IMR-90 (cell line): ENCODE measurements around the gene IGSF9B. TPM values are rescaled to one million over a fixed set of nuclear protein-coding genes. Genes with fewer than 3 reads are reported as not detected.

Experiments used
- ATAC-seq: fragments of 200-7000 bp; cut with Tn5 transposase; 2 replicates; pipeline ENCODE4 v1.9.1; 2020; ENCODE audit warnings: low read depth, mild to moderate bottlenecking, moderate library complexity
- BruUV-seq: library from RNA; stranded (reverse); fragments of 400-500 nt; replicated peaks from 2 replicates; lab custom pipeline; 2021; lab: Mats Ljungman, UMichigan
- CTCF ChIA-PET: fragments of 300-600 bp; formaldehyde crosslinking; extraction: SDS; loops from one replicate; lab custom pipeline; 2021; ENCODE audit warnings: antibody characterized with exemption; lab: Yijun Ruan, JAX
- POLR2A ChIA-PET: fragments of 300-600 bp; sonication (Branson Sonifier 250); formaldehyde crosslinking; loops from one replicate; lab custom pipeline; 2022; ENCODE audit warnings: antibody characterized with exemption; ENCODE audit not compliant: unreplicated experiment; lab: Charles Lee
- DNase-seq: peaks from one replicate; pipeline ENCODE4 v3.0.0; 2013
- H2AFZ ChIP-seq: replicated peaks from 2 replicates; pipeline ENCODE3; 2013; ENCODE audit warnings: low read length, mild to moderate bottlenecking; ENCODE audit not compliant: poor library complexity
- H2AK5ac ChIP-seq: 2 replicates; pipeline ENCODE4 v1.6.1; 2013; ENCODE audit warnings: low read depth, low read length, inconsistent platforms
- H2AK9ac ChIP-seq: replicated peaks from 2 replicates; pipeline ENCODE3; 2013; ENCODE audit warnings: mild to moderate bottlenecking, low read depth, low read length, moderate library complexity; ENCODE audit not compliant: poor library complexity
- H2BK120ac ChIP-seq: 2 replicates; pipeline ENCODE4 v1.6.1; 2013; ENCODE audit warnings: low read depth, low read length, inconsistent platforms
- H2BK15ac ChIP-seq: 3 replicates; pipeline ENCODE4 v1.6.1; 2013; ENCODE audit warnings: low read depth, low read length, inconsistent platforms
- H2BK20ac ChIP-seq: 2 replicates; pipeline ENCODE4 v1.6.1; 2013; ENCODE audit warnings: low read depth, mild to moderate bottlenecking, inconsistent platforms, low read length, moderate library complexity
- H2BK5ac ChIP-seq: 2 replicates; pipeline ENCODE4 v1.6.1; 2013; ENCODE audit warnings: mild to moderate bottlenecking, low read depth, low read length, inconsistent platforms; ENCODE audit not compliant: poor library complexity, severe bottlenecking
- H3K14ac ChIP-seq: replicated peaks from 2 replicates; pipeline ENCODE4 v1.6.1; 2013; ENCODE audit warnings: low read depth, low read length, inconsistent platforms
- H3K18ac ChIP-seq: 2 replicates; pipeline ENCODE4 v1.6.1; 2013; ENCODE audit warnings: low read depth, low read length, control low read depth
- H3K23ac ChIP-seq: 2 replicates; pipeline ENCODE4 v1.6.1; 2013; ENCODE audit warnings: low read depth, low read length, inconsistent platforms
- H3K27ac ChIP-seq: 2 replicates; pipeline ENCODE4 v1.5.1; 2013; ENCODE audit warnings: mild to moderate bottlenecking, control low read depth, low read length; ENCODE audit not compliant: insufficient read depth
- H3K27me3 ChIP-seq: 2 replicates; pipeline ENCODE4 v1.6.1; 2013; ENCODE audit warnings: low read length; ENCODE audit not compliant: control insufficient read depth, insufficient read depth
- H3K36me3 ChIP-seq: 2 replicates; pipeline ENCODE4 v1.6.1; 2013; ENCODE audit warnings: low read length, mixed read lengths; ENCODE audit not compliant: control insufficient read depth, insufficient read depth
- H3K4ac ChIP-seq: 2 replicates; pipeline ENCODE4 v1.6.1; 2013; ENCODE audit warnings: low read depth, low read length, inconsistent platforms
- H3K4me1 ChIP-seq: 2 replicates; pipeline ENCODE4 v1.6.1; 2013; ENCODE audit warnings: low read length, mixed read lengths; ENCODE audit not compliant: control insufficient read depth, insufficient read depth
- H3K4me2 ChIP-seq: 2 replicates; pipeline ENCODE4 v1.6.1; 2013; ENCODE audit warnings: low read depth, mild to moderate bottlenecking, control low read depth, low read length, moderate library complexity
- H3K4me3 ChIP-seq: 2 replicates; pipeline ENCODE4 v1.5.1; 2013; ENCODE audit warnings: low read depth, mild to moderate bottlenecking, control low read depth, low read length, moderate library complexity; ENCODE audit not compliant: insufficient read depth
- H3K56ac ChIP-seq: 2 replicates; pipeline ENCODE4 v1.6.1; 2013; ENCODE audit warnings: low read length, inconsistent platforms; ENCODE audit not compliant: insufficient read depth; ENCODE audit errors: extremely low read depth
- H3K79me1 ChIP-seq, 2 experiments: 2 replicates each; pipeline ENCODE4 v1.6.1; 2013; ENCODE audit warnings: low read length in 2 of 2, inconsistent platforms in 1 of 2, low read depth in 1 of 2
- H3K9ac ChIP-seq: 2 replicates; pipeline ENCODE4 v1.6.1; 2013; ENCODE audit warnings: low read depth, low read length, control low read depth
- H3K9me1 ChIP-seq: 2 replicates; pipeline ENCODE4 v1.6.1; 2013; ENCODE audit warnings: low read length, inconsistent platforms; ENCODE audit not compliant: insufficient read depth
- H3K9me3 ChIP-seq: 2 replicates; pipeline ENCODE4 v1.6.1; 2013; ENCODE audit warnings: low read length; ENCODE audit not compliant: control insufficient read depth, insufficient read depth
- H4K20me1 ChIP-seq: 2 replicates; pipeline ENCODE4 v1.6.1; 2013; ENCODE audit warnings: low read length, inconsistent platforms; ENCODE audit not compliant: insufficient read depth
- H4K5ac ChIP-seq: 2 replicates; pipeline ENCODE4 v1.6.1; 2013; ENCODE audit warnings: mild to moderate bottlenecking, low read depth, low read length, control low read depth
- H4K8ac ChIP-seq, 2 experiments: 2 replicates each; pipeline ENCODE4 v1.6.1; 2013; ENCODE audit warnings: low read depth in 2 of 2, low read length in 2 of 2, control low read depth in 1 of 2, inconsistent platforms in 1 of 2
- H4K91ac ChIP-seq: 2 replicates; pipeline ENCODE4 v1.6.1; 2013; ENCODE audit warnings: low read depth, low read length, inconsistent platforms; ENCODE audit not compliant: insufficient read depth
- BHLHE40 ChIP-seq: fragments of 150-350 bp; IDR thresholded peaks from 2 replicates; pipeline ENCODE4 v1.6.1; 2016; ENCODE audit warnings: mild to moderate bottlenecking, low read depth, low read length
- CEBPB ChIP-seq: IDR thresholded peaks from 2 replicates; pipeline ENCODE4 v1.6.1; 2012; ENCODE audit warnings: low read depth, low read length, improper control_type of control experiment
- MXI1 ChIP-seq: IDR thresholded peaks from 2 replicates; pipeline ENCODE4 v1.6.1; 2012; ENCODE audit warnings: low read depth, mild to moderate bottlenecking, low read length, moderate library complexity, borderline replicate concordance
- POLR2A ChIP-seq: IDR thresholded peaks from 2 replicates; pipeline ENCODE4 v1.6.1; 2012; ENCODE audit warnings: mild to moderate bottlenecking, low read depth, low read length
- RAD21 ChIP-seq: IDR thresholded peaks from 2 replicates; pipeline ENCODE4 v1.6.1; 2012; ENCODE audit warnings: low read length, improper control_type of control experiment
- RCOR1 ChIP-seq: IDR thresholded peaks from 2 replicates; pipeline ENCODE4 v1.6.1; 2012; ENCODE audit warnings: mild to moderate bottlenecking, low read length, improper control_type of control experiment; ENCODE audit not compliant: insufficient replicate concordance
- SMC3 ChIP-seq: fragments of 150-350 bp; IDR thresholded peaks from 2 replicates; pipeline ENCODE4 v1.6.1; 2016; ENCODE audit warnings: low read depth, mild to moderate bottlenecking, antibody characterized with exemption, low read length, moderate library complexity
- WGBS, 2 experiments: methylation state at CpG; one replicate each; pipeline versions ENCODE4 v1.1.5 to v1.1.7; 2013; ENCODE audit warnings: missing lambda C conversion rate in 2 of 2; ENCODE audit not compliant: insufficient read length in 1 of 2; ENCODE audit errors: extremely low coverage in 2 of 2; 5-methylcytosine and 5-hydroxymethylcytosine counted together
- dilution Hi-C: fragments of 300-500 bp; cut with HindIII; formaldehyde crosslinking; loops from one replicate; pipeline ENCODE4 v1.14.3; 2018; ENCODE audit warnings: low sequenced_read_pairs; ENCODE audit not compliant: unreplicated experiment
- in situ Hi-C: fragments of 300-500 bp; cut with MboI; formaldehyde crosslinking; loops from 3 replicates; pipeline ENCODE4 v1.14.3; 2019; ENCODE audit warnings: low sequenced_read_pairs, inconsistent platforms, mixed read lengths
- intact Hi-C: fragments of 100-400 bp; cut with micrococcal nuclease; formaldehyde crosslinking; loops from 2 replicates; pipeline ENCODE4 v1.10.0; 2022
- polyA plus RNA-seq, 3 experiments: library from polyadenylated mRNA; depleted of rRNA; stranded (reverse); fragments of >200 nt; gene quantifications; 2 replicates each; pipeline ENCODE4 v1.2.3, GENCODE V29; 2012; ENCODE audit warnings: low replicate concordance in 1 of 3
- total RNA-seq: library from RNA; depleted of rRNA; stranded (reverse); fragments of >200 nt; gene quantifications from 2 replicates; pipeline ENCODE4 v1.2.3, GENCODE V29; 2012
- TF ChIP-seq, protein P1 (sequence below): conservative IDR thresholded peaks from 2 replicates; pipeline ENCODE4 v1.5.1; 2012; ENCODE audit warnings: mild to moderate bottlenecking, low read depth, low read length, improper control_type of control experiment
- TF ChIP-seq, protein P2 (sequence below): fragments of 150-350 bp; IDR thresholded peaks from 2 replicates; pipeline ENCODE4 v1.6.1; 2017; ENCODE audit warnings: mild to moderate bottlenecking, antibody characterized with exemption, low read length, low read depth

Gene IGSF9B
- total and polyA plus RNA-seq, 2 of the 4 experiments (the other 2 are of a cell fraction) = under 0.01 to 0.10 TPM

DNA sequence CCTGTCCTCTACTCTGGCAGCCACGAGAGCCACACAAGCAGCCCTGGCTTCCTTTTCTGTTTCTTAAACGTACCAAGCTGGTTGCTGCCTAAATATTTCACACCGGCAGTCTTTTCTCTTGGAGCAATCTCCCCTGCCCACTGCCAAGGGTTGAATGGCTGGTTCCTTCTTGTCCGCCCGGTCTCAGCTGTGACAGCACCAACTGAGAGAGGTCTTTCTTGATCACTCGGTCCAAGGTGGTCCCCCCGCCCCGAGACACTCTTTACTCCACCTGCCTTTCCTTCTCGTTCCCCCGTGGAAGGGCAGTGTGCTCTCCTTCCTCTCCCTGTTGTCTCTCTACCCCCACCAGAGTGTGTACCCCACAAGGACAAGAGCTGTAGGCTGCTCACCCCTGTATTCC lies 33.7 kb upstream of the IGSF9B start:
- no peak for DNase-seq
- Histone ChIP-seq H3K9me1 (no peaks in the 10 kb centered on the region), H2AK5ac (no peak overlapping the region), H2BK15ac (no peak overlapping the region), H3K56ac (no peak overlapping the region), H3K4me2 (no peak overlapping the region), H3K27ac (no peak overlapping the region), H2BK20ac (no peak overlapping the region), H4K91ac (no peak overlapping the region), H3K4ac (no peak overlapping the region), H3K18ac (no peak overlapping the region), H2AFZ (no peak overlapping the region), H3K4me1 (no peaks in the 10 kb centered on the region), H4K20me1 (no peaks in the 10 kb centered on the region), H2BK120ac (no peak overlapping the region), H3K4me3 (no peak overlapping the region), H2BK5ac (no peak overlapping the region), H3K27me3 (peaks cover 9% of the 10 kb centered on the region), H2AK9ac (no peak overlapping the region), H4K5ac (no peak overlapping the region), H3K23ac (no peak overlapping the region), H4K8ac (no peak overlapping the region), H3K14ac (no peak overlapping the region), H3K36me3 (no peaks in the 10 kb centered on the region), H3K9ac (no peak overlapping the region), H3K9me3 (no peaks in the 10 kb centered on the region), H3K79me1 (no peaks in the 10 kb centered on the region)
- intact Hi-C loops (no loop called here), in situ Hi-C loops (no loop called here), dilution Hi-C loops (no loop called here)
- no TSS peak for BruUV-seq
- TF ChIP-seq, protein P1, sequence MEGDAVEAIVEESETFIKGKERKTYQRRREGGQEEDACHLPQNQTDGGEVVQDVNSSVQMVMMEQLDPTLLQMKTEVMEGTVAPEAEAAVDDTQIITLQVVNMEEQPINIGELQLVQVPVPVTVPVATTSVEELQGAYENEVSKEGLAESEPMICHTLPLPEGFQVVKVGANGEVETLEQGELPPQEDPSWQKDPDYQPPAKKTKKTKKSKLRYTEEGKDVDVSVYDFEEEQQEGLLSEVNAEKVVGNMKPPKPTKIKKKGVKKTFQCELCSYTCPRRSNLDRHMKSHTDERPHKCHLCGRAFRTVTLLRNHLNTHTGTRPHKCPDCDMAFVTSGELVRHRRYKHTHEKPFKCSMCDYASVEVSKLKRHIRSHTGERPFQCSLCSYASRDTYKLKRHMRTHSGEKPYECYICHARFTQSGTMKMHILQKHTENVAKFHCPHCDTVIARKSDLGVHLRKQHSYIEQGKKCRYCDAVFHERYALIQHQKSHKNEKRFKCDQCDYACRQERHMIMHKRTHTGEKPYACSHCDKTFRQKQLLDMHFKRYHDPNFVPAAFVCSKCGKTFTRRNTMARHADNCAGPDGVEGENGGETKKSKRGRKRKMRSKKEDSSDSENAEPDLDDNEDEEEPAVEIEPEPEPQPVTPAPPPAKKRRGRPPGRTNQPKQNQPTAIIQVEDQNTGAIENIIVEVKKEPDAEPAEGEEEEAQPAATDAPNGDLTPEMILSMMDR = no peak
- TF ChIP-seq CEBPB (no peak), RAD21 (no peak), MXI1 (no peak), POLR2A (no peak), BHLHE40 (no peak), SMC3 (no peak), RCOR1 (no peak)
- TF ChIP-seq, protein P2, sequence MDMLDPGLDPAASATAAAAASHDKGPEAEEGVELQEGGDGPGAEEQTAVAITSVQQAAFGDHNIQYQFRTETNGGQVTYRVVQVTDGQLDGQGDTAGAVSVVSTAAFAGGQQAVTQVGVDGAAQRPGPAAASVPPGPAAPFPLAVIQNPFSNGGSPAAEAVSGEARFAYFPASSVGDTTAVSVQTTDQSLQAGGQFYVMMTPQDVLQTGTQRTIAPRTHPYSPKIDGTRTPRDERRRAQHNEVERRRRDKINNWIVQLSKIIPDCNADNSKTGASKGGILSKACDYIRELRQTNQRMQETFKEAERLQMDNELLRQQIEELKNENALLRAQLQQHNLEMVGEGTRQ = no peak
- no peak for ATAC-seq
- ChIA-PET POLR2A (no interaction called here), CTCF (no interaction called here)
- WGBS, 2 experiments = 68% methylated on average over 8 of the region's 10 CpGs; no CpG with 5 or more reads in 1 of the 2 experiments
